HepG2 (cell line): ENCODE data around the gene GADD45GIP1. TPM values are rescaled to one million over a fixed set of nuclear protein-coding genes. Genes with fewer than 3 reads are reported as not detected.

Experiments used
- AHR ChIP-seq: IDR thresholded peaks from 2 replicates; pipeline ENCODE4 v1.6.1; 2018; ENCODE audit warnings: missing genetic modification reagents, missing compliant biosample characterization
- ATF7 ChIP-seq, 2 experiments: fragments of 450-650 bp in 1 of 2; sonication (generic) in 1 of 2; formaldehyde crosslinking in 1 of 2; IDR thresholded peaks; 2 replicates each; pipeline versions ENCODE4 v1.4.0 to v1.6.1; 2016 to 2020; ENCODE audit warnings: antibody characterized with exemption in 1 of 2, mild to moderate bottlenecking in 1 of 2, missing genetic modification reagents in 1 of 2
- CCDC6 ChIP-seq: sonication (generic); formaldehyde crosslinking; IDR thresholded peaks from 2 replicates; pipeline ENCODE4 v1.8.1; 2022; ENCODE audit warnings: mild to moderate bottlenecking, missing genetic modification reagents, moderate library complexity
- CEBPB ChIP-seq: IDR thresholded peaks from 2 replicates; pipeline ENCODE4 v1.6.1; 2011; ENCODE audit warnings: low read depth, low read length, improper control_type of control experiment, borderline replicate concordance
- EP300 ChIP-seq, 3 experiments: sonication (generic) in 1 of 3; formaldehyde crosslinking in 1 of 3; IDR thresholded peaks; 2 replicates each; pipeline versions ENCODE4 v1.5.1 to v1.6.1; 2011 to 2020; ENCODE audit warnings: low read depth in 2 of 3, low read length in 2 of 3, borderline replicate concordance in 1 of 3, improper control_type of control experiment in 1 of 3, mild to moderate bottlenecking in 1 of 3, missing genetic modification reagents in 1 of 3, moderate library complexity in 1 of 3
- KLF12 ChIP-seq: sonication (generic); formaldehyde crosslinking; IDR thresholded peaks from 2 replicates; pipeline ENCODE4 v1.4.0; 2020; ENCODE audit warnings: missing genetic modification reagents, borderline replicate concordance
- MYC ChIP-seq: sonication (generic); formaldehyde crosslinking; IDR thresholded peaks from 2 replicates; pipeline ENCODE4 v1.9.0; 2021; ENCODE audit warnings: missing genetic modification reagents, borderline replicate concordance
- NCOA5 ChIP-seq: sonication (generic); formaldehyde crosslinking; IDR thresholded peaks from 2 replicates; pipeline ENCODE4 v1.4.0; 2020; ENCODE audit warnings: missing genetic modification reagents
- NKX3-1 ChIP-seq: sonication (generic); formaldehyde crosslinking; IDR thresholded peaks from 2 replicates; pipeline ENCODE4 v1.5.0; 2020; ENCODE audit warnings: missing genetic modification reagents
- PHF21A ChIP-seq: sonication (generic); formaldehyde crosslinking; IDR thresholded peaks from 2 replicates; pipeline ENCODE4 v1.5.0; 2020; ENCODE audit warnings: mild to moderate bottlenecking, missing genetic modification reagents
- RBM39 ChIP-seq: fragments of 200-400 bp; formaldehyde crosslinking; IDR thresholded peaks from one replicate; pipeline ENCODE4 v1.6.1; 2018; ENCODE audit warnings: antibody characterized with exemption, mild to moderate bottlenecking, low read depth, low read length; ENCODE audit not compliant: poor library complexity, severe bottlenecking
- TCF12 ChIP-seq, 2 experiments: fragments of 450-650 bp in 1 of 2; sonication (generic) in 1 of 2; formaldehyde crosslinking in 1 of 2; IDR thresholded peaks; 2 replicates each; pipeline versions ENCODE4 v1.6.1 to v1.8.0; 2017 to 2022; ENCODE audit warnings: antibody characterized with exemption in 1 of 2, mild to moderate bottlenecking in 1 of 2, missing genetic modification reagents in 1 of 2, moderate library complexity in 1 of 2
- ZBTB38 ChIP-seq: sonication (generic); formaldehyde crosslinking; IDR thresholded peaks from 2 replicates; pipeline ENCODE4 v1.5.1; 2020; ENCODE audit warnings: mild to moderate bottlenecking, missing genetic modification reagents
- ZBTB7A ChIP-seq: sonication (generic); formaldehyde crosslinking; IDR thresholded peaks from 2 replicates; pipeline ENCODE4 v1.8.0; 2022; ENCODE audit warnings: mild to moderate bottlenecking, missing genetic modification reagents
- ZFP36L2 ChIP-seq: sonication (generic); formaldehyde crosslinking; IDR thresholded peaks from 2 replicates; pipeline ENCODE4 v1.4.0; 2020; ENCODE audit warnings: missing genetic modification reagents
- ZNF136 ChIP-seq: sonication (generic); formaldehyde crosslinking; IDR thresholded peaks from 2 replicates; pipeline ENCODE4 v1.8.1; 2022; ENCODE audit warnings: low read depth, mild to moderate bottlenecking, moderate library complexity, missing genetic modification reagents
- ZNF260 ChIP-seq: sonication (generic); formaldehyde crosslinking; IDR thresholded peaks from 2 replicates; pipeline ENCODE4 v1.4.0; 2020; ENCODE audit warnings: missing genetic modification reagents, low read depth, mild to moderate bottlenecking, borderline replicate concordance
- ZNF7 ChIP-seq: IDR thresholded peaks from 2 replicates; pipeline ENCODE4 v1.6.1; 2016; ENCODE audit warnings: missing biosample characterization, missing genetic modification reagents
- polyA plus RNA-seq, 8 experiments: library from polyadenylated mRNA; depleted of rRNA in 3 of 8; stranded (reverse) in 7 of 8; unstranded in 1 of 8; fragments of >200 nt; fragmentation: Illumina TruSeq in 4 of 8; extraction: Trizol in 4 of 8; gene quantifications; 2 replicates each; pipeline versions ENCODE4 v1.2.1 to v1.2.3, GENCODE V29; 2011 to 2016; ENCODE audit warnings: low read depth in 4 of 8, missing spikeins in 1 of 8, mixed read lengths in 1 of 8; ENCODE audit not compliant: insufficient read depth in 1 of 8
- total RNA-seq, 5 experiments: library from RNA; depleted of rRNA; stranded (reverse); fragments of >200 nt; fragmentation: Illumina TruSeq; extraction: Trizol; gene quantifications; 2 replicates each; pipeline ENCODE4 v1.2.3, GENCODE V29; 2016; ENCODE audit warnings: low read depth in 1 of 5
- TF ChIP-seq, protein P1 (sequence below): IDR thresholded peaks from 2 replicates; pipeline ENCODE4 v1.6.1; 2012; ENCODE audit warnings: low read depth, low read length, improper control_type of control experiment
- TF ChIP-seq, protein P2 (sequence below): sonication (generic); formaldehyde crosslinking; IDR thresholded peaks from 2 replicates; pipeline ENCODE4 v1.9.0; 2021; ENCODE audit warnings: mild to moderate bottlenecking, missing genetic modification reagents

GADD45GIP1 gene
- total and polyA plus RNA-seq, 2 of the 13 experiments (the other 11 are each of a cell fraction or from before 2014, with no cell fraction given): 24.6 to 30.7 TPM

DNA sequence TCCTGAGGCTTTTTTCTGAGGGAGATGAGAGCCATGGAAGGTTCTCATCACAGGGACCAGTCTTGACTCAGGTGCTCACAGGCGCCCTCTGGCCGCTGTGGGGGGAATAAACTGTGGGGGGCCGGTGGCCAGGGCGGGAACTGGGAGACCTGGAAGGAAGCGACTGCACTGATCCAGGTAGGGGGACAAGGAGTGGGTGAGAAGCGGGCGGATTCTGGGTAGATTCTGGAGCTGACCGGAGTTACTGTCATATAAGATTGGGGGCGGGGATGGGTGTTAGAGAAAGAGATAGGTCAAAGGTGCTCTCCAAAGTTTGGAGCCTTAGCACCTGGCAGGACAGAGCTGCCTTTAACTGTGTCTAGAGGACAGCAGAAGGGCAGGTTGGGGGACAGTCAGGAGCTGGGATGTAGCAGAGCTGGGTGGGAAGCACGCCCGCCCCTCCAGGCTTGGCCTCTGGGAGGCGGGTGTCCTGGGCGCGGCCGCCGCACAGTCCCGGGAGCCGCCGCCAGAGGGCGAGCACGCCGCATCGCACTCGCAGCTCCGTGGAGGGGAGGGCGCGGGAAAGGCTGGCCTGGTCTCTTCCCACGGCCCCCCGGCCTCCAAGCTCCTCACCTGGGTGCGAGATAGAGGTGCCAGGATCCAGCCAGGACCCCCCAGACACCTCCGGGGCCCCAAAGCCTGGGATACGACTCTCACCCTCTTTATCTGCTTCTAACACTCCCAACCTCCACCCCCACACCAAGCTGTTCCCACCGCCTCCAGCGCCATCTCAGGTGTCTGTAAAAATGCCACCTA is 8.2 kb upstream of the GADD45GIP1 start (continued):
- TF ChIP-seq TCF12 (IDR thresholded peaks at IDR 0.05) (no peak), TCF12 (CRISPR knock-in tag; IDR thresholded peaks at IDR 0.05) (no peak), NKX3-1 (no peak), NCOA5 (no peak), ZFP36L2 (no peak), ATF7 (IDR thresholded peaks at IDR 0.05) (no peak), ATF7 (CRISPR knock-in tag; IDR thresholded peaks at IDR 0.05) (no peak), ZNF7 (CRISPR knock-in tag) (no peak), RBM39 (peak; percentile 81), KLF12 (CRISPR knock-in tag) (0 out of 2 replicates have a peak, but pooled peaks have one; percentile 35), MYC (peak; percentile 75; the same call in 1 of the 2 replicates), ZNF260 (CRISPR knock-in tag) (no peak), ZNF136 (CRISPR knock-in tag) (no peak; the same call in 1 of the 2 replicates), EP300 (IDR thresholded peaks at IDR 0.05; ENCODE audit: low read depth in 2 of 2, low read length in 2 of 2) (no peak; a peak in 1 of 4 replicates), EP300 (CRISPR knock-in tag; IDR thresholded peaks at IDR 0.05; ENCODE audit: borderline replicate concordance) (no peak), ZBTB38 (CRISPR knock-in tag) (peak; percentile 37; the same call in 1 of the 2 replicates), AHR (CRISPR knock-in tag) (no peak; the same call in 1 of the 2 replicates), ZBTB7A (CRISPR knock-in tag) (0 out of 2 replicates have a peak, but pooled peaks have one; percentile 29), PHF21A (CRISPR knock-in tag) (peak; percentile 63; the same call in 1 of the 2 replicates), CCDC6 (CRISPR knock-in tag) (peak; percentile 74; the same call in 1 of the 2 replicates), CEBPB (no peak)
- TF ChIP-seq, protein P1, sequence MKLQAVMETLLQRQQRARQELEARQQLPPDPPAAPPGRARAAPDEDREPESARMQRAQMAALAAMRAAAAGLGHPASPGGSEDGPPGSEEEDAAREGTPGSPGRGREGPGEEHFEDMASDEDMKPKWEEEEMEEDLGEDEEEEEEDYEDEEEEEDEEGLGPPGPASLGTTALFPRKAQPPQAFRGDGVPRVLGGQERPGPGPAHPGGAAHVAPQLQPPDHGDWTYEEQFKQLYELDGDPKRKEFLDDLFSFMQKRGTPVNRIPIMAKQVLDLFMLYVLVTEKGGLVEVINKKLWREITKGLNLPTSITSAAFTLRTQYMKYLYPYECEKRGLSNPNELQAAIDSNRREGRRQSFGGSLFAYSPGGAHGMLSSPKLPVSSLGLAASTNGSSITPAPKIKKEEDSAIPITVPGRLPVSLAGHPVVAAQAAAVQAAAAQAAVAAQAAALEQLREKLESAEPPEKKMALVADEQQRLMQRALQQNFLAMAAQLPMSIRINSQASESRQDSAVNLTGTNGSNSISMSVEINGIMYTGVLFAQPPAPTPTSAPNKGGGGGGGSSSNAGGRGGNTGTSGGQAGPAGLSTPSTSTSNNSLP: no peak
- TF ChIP-seq, protein P2, sequence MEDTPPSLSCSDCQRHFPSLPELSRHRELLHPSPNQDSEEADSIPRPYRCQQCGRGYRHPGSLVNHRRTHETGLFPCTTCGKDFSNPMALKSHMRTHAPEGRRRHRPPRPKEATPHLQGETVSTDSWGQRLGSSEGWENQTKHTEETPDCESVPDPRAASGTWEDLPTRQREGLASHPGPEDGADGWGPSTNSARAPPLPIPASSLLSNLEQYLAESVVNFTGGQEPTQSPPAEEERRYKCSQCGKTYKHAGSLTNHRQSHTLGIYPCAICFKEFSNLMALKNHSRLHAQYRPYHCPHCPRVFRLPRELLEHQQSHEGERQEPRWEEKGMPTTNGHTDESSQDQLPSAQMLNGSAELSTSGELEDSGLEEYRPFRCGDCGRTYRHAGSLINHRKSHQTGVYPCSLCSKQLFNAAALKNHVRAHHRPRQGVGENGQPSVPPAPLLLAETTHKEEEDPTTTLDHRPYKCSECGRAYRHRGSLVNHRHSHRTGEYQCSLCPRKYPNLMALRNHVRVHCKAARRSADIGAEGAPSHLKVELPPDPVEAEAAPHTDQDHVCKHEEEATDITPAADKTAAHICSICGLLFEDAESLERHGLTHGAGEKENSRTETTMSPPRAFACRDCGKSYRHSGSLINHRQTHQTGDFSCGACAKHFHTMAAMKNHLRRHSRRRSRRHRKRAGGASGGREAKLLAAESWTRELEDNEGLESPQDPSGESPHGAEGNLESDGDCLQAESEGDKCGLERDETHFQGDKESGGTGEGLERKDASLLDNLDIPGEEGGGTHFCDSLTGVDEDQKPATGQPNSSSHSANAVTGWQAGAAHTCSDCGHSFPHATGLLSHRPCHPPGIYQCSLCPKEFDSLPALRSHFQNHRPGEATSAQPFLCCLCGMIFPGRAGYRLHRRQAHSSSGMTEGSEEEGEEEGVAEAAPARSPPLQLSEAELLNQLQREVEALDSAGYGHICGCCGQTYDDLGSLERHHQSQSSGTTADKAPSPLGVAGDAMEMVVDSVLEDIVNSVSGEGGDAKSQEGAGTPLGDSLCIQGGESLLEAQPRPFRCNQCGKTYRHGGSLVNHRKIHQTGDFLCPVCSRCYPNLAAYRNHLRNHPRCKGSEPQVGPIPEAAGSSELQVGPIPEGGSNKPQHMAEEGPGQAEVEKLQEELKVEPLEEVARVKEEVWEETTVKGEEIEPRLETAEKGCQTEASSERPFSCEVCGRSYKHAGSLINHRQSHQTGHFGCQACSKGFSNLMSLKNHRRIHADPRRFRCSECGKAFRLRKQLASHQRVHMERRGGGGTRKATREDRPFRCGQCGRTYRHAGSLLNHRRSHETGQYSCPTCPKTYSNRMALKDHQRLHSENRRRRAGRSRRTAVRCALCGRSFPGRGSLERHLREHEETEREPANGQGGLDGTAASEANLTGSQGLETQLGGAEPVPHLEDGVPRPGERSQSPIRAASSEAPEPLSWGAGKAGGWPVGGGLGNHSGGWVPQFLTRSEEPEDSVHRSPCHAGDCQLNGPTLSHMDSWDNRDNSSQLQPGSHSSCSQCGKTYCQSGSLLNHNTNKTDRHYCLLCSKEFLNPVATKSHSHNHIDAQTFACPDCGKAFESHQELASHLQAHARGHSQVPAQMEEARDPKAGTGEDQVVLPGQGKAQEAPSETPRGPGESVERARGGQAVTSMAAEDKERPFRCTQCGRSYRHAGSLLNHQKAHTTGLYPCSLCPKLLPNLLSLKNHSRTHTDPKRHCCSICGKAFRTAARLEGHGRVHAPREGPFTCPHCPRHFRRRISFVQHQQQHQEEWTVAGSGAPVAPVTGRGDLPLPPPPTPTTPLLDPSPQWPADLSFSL (CRISPR knock-in tag): 0 out of 2 replicates have a peak, but pooled peaks have one; percentile 42
